Uterus (tissue), 4 donors: ENCODE data around the gene ATRAID. TPM values are rescaled to one million over a fixed set of nuclear protein-coding genes. Genes with fewer than 3 reads are reported as not detected.

Source experiments
- DNase-seq, 2 donors: peaks; one replicate each; pipeline ENCODE4 v3.0.0-alpha.2; 2019 to 2020
- H3K27ac ChIP-seq, 2 donors: fragments of 200-600 bp; sonication (generic); 1 replicate in 1 of 2; 2 replicates in 1 of 2; pipeline ENCODE4 v1.5.1; 2016 to 2018
- H3K27me3 ChIP-seq, 2 donors: fragments of 200-600 bp; sonication (generic); one replicate each; pipeline ENCODE4 v1.5.1; 2018 to 2019; ENCODE audit warnings: control low read depth in 1 of 2
- H3K36me3 ChIP-seq, 2 donors: fragments of 200-600 bp; sonication (generic); one replicate each; pipeline ENCODE4 v1.5.1; 2019; ENCODE audit warnings: control low read depth in 1 of 2
- H3K4me1 ChIP-seq, 2 donors: fragments of 200-600 bp; sonication (generic); one replicate each; pipeline ENCODE4 v1.5.1; 2018 to 2019; ENCODE audit warnings: control low read depth in 1 of 2
- H3K4me3 ChIP-seq, 2 donors: fragments of 200-600 bp; sonication (generic); 1 replicate in 1 of 2; 2 replicates in 1 of 2; pipeline ENCODE4 v1.5.1; 2018 to 2019; ENCODE audit warnings: mild to moderate bottlenecking in 1 of 2
- H3K9me3 ChIP-seq, 2 donors: fragments of 200-600 bp; sonication (generic); one replicate each; pipeline ENCODE4 v1.5.1; 2019; ENCODE audit warnings: control low read depth in 1 of 2
- CTCF ChIP-seq, 4 experiments: fragments of 200-600 bp in 2 of 4; fragments of 450-650 bp in 2 of 4; sonication (generic) in 2 of 4; IDR thresholded peaks; one replicate each; pipeline ENCODE4 v1.5.1; 2016 to 2019; ENCODE audit warnings: antibody characterized with exemption in 4 of 4, mild to moderate bottlenecking in 2 of 4, moderate library complexity in 1 of 4
- POLR2A ChIP-seq, 2 donors: fragments of 450-650 bp; IDR thresholded peaks; one replicate each; pipeline ENCODE4 v1.6.1; 2016; ENCODE audit warnings: antibody characterized with exemption in 2 of 2, mild to moderate bottlenecking in 1 of 2, moderate library complexity in 1 of 2
- intact Hi-C: fragments of 100-400 bp; cut with DNase I; formaldehyde crosslinking; loops from one replicate; pipeline ENCODE4 v1.15.1; 2023; ENCODE audit warnings: low total_unique reads
- total RNA-seq, 4 donors: library from RNA; depleted of rRNA in 3 of 4; stranded (reverse); fragments of >200 nt in 3 of 4; gene quantifications; one replicate each; pipeline versions ENCODE4 v1.1.0 to v1.2.4, GENCODE V29; 2014 to 2023
- donor health status: DM: yes; HTN: yes; CAD: no.

The ATRAID gene
- total RNA-seq, 4 donors from 2014 or later: 105 to 235 (median 144) TPM

GRCh38 chr2:27262379-27263286 lies 50.8 kb downstream of the ATRAID start, which contains the start of gene SLC30A3:
TSS of gene SLC30A3 (minus strand) at chr2:27263047. CDS start at chr2:27262906, 141 bp downstream.
- Histone ChIP-seq H3K4me1 (peaks cover 0 to 23% of the 10 kb centered on the region in 2 donors), H3K27me3 (peaks cover 21 to 25% of the 10 kb centered on the region in 2 donors), H3K9me3 (no peaks in the 10 kb centered on the region), H3K36me3 (no peaks in the 10 kb centered on the region), H3K4me3 (peak within 1 kb of the TSS; percentile 16 to 36), H3K27ac (no peak within 1 kb of the TSS)
- intact Hi-C loops: no loop called here
- TF ChIP-seq POLR2A (IDR thresholded peaks at IDR 0.05) (no peak), CTCF (IDR thresholded peaks at IDR 0.05) (no peak)
- DNase-seq: peak; percentile 54 to 60

GRCh38 chr2:27263287-27264252 lies 51.7 kb downstream of the ATRAID start:
- Histone ChIP-seq H3K27me3 (peaks cover 21 to 25% of the 10 kb centered on the region in 2 donors), H3K9me3 (no peaks in the 10 kb centered on the region), H3K36me3 (no peaks in the 10 kb centered on the region), H3K27ac (no peak overlapping the region), H3K4me3 (peak overlapping the region; percentile 16 to 36), H3K4me1 (peaks cover 0 to 23% of the 10 kb centered on the region in 2 donors)
- TF ChIP-seq CTCF (IDR thresholded peaks at IDR 0.05): no peak
- no peak for TF ChIP-seq POLR2A (IDR thresholded peaks at IDR 0.05)
- intact Hi-C loops: no loop called here
- no peak for DNase-seq

- H3K36me3 ChIP-seq: no peaks in the 10 kb centered on the region
- DNase-seq: no peak
- H3K27ac ChIP-seq: no peak overlapping the region
- intact Hi-C loops: no loop called here
- H3K9me3 ChIP-seq: no peaks in the 10 kb centered on the region
- H3K4me3 ChIP-seq: peak overlapping the region in 1 of 2 donors; percentile 19
- TF ChIP-seq CTCF (IDR thresholded peaks at IDR 0.05) (no peak), POLR2A (IDR thresholded peaks at IDR 0.05) (no peak)
- peaks cover 21 to 25% of the 10 kb centered on the region in 2 donors for H3K27me3 ChIP-seq
- H3K4me1 ChIP-seq: peaks cover 0 to 23% of the 10 kb centered on the region in 2 donors
Measured at GRCh38 chr2:27264253-27264752, 52.5 kb downstream of the ATRAID start.

GRCh38 chr2:27264753-27265535 lies 53.1 kb downstream of the ATRAID start:
- Histone ChIP-seq H3K27me3 (peaks cover 21 to 25% of the 10 kb centered on the region in 2 donors), H3K9me3 (no peaks in the 10 kb centered on the region), H3K4me1 (peaks cover 0 to 23% of the 10 kb centered on the region in 2 donors), H3K27ac (no peak overlapping the region), H3K4me3 (peak overlapping the region; percentile 14 to 19), H3K36me3 (no peaks in the 10 kb centered on the region)
- peak; percentile 51 to 53 for DNase-seq
- intact Hi-C loops: no loop called here
- TF ChIP-seq POLR2A (IDR thresholded peaks at IDR 0.05) (no peak), CTCF (IDR thresholded peaks at IDR 0.05) (peak; percentile 39 to 53 (median 52))
